Left ventricle myocardium inferior (tissue), 1 donor: ENCODE data around the gene AHNAK. TPM values are rescaled to one million over a fixed set of nuclear protein-coding genes. Genes with fewer than 3 reads are reported as not detected.

ENCODE experiments used
- DNase-seq: peaks from one replicate; pipeline ENCODE4 v3.0.0-alpha.2; 2020
- H3K27ac ChIP-seq: fragments of 200-600 bp; replicated peaks from 2 replicates; pipeline ENCODE4 v1.8.0; 2021
- H3K27me3 ChIP-seq: fragments of 200-600 bp; 2 replicates; pipeline ENCODE4 v1.8.0; 2021; ENCODE audit warnings: low read depth
- H3K36me3 ChIP-seq: fragments of 200-600 bp; 2 replicates; pipeline ENCODE4 v1.8.0; 2021
- H3K4me1 ChIP-seq: fragments of 200-600 bp; 2 replicates; pipeline ENCODE4 v1.8.0; 2021
- H3K4me3 ChIP-seq: fragments of 200-600 bp; 2 replicates; pipeline ENCODE4 v1.8.0; 2021; ENCODE audit warnings: mild to moderate bottlenecking, moderate library complexity
- H3K9me3 ChIP-seq: fragments of 200-600 bp; replicated peaks from 2 replicates; pipeline ENCODE4 v1.8.0; 2021
- CTCF ChIP-seq: fragments of 200-600 bp; IDR thresholded peaks from 2 replicates; pipeline ENCODE4 v1.8.0; 2021; ENCODE audit warnings: antibody characterized with exemption, mild to moderate bottlenecking, borderline replicate concordance
- intact Hi-C: fragments of 100-400 bp; cut with micrococcal nuclease; formaldehyde crosslinking; loops from one replicate; pipeline ENCODE4 v1.11.0; 2022
- total RNA-seq: library from RNA; stranded (reverse); fragmentation: NEBNext Ultra II Directional; extraction: Animal tissue kit (Norgen Biotek cat#: 25700); gene quantifications from one replicate; pipeline ENCODE4 v1.2.1, GENCODE V29; 2021
- donor health status: DM: no; HTN: yes; CAD: no; lungs with severe emphysema.

The AHNAK gene
- total RNA-seq, 1 donor from 2014 or later: 290 TPM

- intact Hi-C loops: no loop called here
- Histone ChIP-seq H3K36me3 (no peaks in the 10 kb centered on the region), H3K4me3 (no peak overlapping the region), H3K4me1 (peaks cover 5% of the 10 kb centered on the region), H3K27ac (no peak overlapping the region), H3K27me3 (no peaks in the 10 kb centered on the region), H3K9me3 (no peaks in the 10 kb centered on the region)
- TF ChIP-seq CTCF: no peak
- no peak for DNase-seq
Measured at GRCh38 chr11:62466444-62466843, 80.2 kb downstream of the AHNAK start.

GRCh38 chr11:62464655-62465054, 82.0 kb downstream of the AHNAK start:
- H3K9me3 ChIP-seq: no peaks in the 10 kb centered on the region
- TF ChIP-seq CTCF: no peak
- H3K36me3 ChIP-seq: no peaks in the 10 kb centered on the region
- intact Hi-C loops: no loop called here
- no peak for DNase-seq
- no peak overlapping the region for H3K27ac ChIP-seq
- H3K27me3 ChIP-seq: no peaks in the 10 kb centered on the region
- no peak overlapping the region for H3K4me3 ChIP-seq
- peaks cover 5% of the 10 kb centered on the region for H3K4me1 ChIP-seq

DNA sequence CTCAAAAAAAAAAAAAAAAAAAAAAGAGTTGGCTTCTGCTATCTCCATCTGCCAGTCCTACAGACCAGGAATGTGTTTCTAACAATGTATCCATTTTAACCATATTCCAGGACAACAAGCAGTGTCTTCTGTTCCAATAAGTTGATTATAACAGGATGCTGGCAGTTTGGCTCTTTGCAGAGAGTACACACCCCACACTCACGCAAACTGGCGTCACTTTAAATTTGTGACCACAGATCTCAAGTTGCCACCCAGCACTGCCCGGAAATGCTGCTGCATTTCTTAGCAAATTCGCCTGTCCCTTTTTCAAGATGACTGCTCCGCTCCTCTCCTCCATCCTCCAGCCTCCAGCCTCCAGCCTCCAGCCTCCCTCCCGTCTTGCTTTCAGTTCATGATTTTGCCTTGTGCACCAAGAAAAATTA, 83.5 kb downstream of the AHNAK start:
- H3K27ac ChIP-seq: no peak overlapping the region

DNA sequence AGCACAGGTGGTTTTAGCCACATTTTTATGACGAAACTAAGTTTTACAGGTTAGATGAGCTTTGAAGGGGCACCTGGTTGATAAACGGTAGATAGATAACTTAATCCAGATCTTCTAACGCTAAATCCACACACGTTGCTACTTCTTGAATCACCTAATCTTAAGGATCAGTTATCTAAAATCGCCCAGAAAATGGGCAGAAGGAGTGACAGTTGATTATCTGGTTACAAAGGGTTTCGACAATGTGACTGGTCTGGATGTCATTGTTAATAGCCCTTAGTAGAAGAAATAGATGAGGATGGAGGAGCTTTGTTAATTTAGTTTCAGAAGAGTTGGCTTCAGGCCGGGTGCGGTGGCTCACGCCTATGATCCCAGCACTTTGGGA, 84.1 kb downstream of the AHNAK start:
- no peak for DNase-seq

More for the DNA sequence above, 83.5 kb downstream of the AHNAK start:
- no peak overlapping the region for H3K4me3 ChIP-seq
- TF ChIP-seq CTCF: no peak
- no peaks in the 10 kb centered on the region for H3K27me3 ChIP-seq
- no peaks in the 10 kb centered on the region for H3K9me3 ChIP-seq
- peaks cover 5% of the 10 kb centered on the region for H3K4me1 ChIP-seq
- DNase-seq: no peak
- intact Hi-C loops: no loop called here
- no peaks in the 10 kb centered on the region for H3K36me3 ChIP-seq

GRCh38 chr11:62461740-62462507, 84.7 kb downstream of the AHNAK start:
- intact Hi-C loops: no loop called here
- no peak for DNase-seq
- TF ChIP-seq CTCF: no peak
- H3K27ac ChIP-seq: no peak overlapping the region
- H3K9me3 ChIP-seq: no peaks in the 10 kb centered on the region
- no peaks in the 10 kb centered on the region for H3K36me3 ChIP-seq
- H3K4me1 ChIP-seq: peaks cover 5% of the 10 kb centered on the region
- H3K27me3 ChIP-seq: no peaks in the 10 kb centered on the region
- H3K4me3 ChIP-seq: no peak overlapping the region

More for the DNA sequence above, 84.1 kb downstream of the AHNAK start:
- H3K36me3 ChIP-seq: no peaks in the 10 kb centered on the region
- peaks cover 5% of the 10 kb centered on the region for H3K4me1 ChIP-seq
- H3K9me3 ChIP-seq: no peaks in the 10 kb centered on the region
- H3K4me3 ChIP-seq: no peak overlapping the region
- TF ChIP-seq CTCF: no peak
- no peak overlapping the region for H3K27ac ChIP-seq
- intact Hi-C loops: no loop called here
- no peaks in the 10 kb centered on the region for H3K27me3 ChIP-seq
